ENCODE measurements around the gene GALP. TPM values are rescaled to one million over a fixed set of nuclear protein-coding genes. Genes with fewer than 3 reads are reported as not detected.

The GALP gene
- total and polyA plus RNA-seq, 10 donors, result not detected

DNA sequence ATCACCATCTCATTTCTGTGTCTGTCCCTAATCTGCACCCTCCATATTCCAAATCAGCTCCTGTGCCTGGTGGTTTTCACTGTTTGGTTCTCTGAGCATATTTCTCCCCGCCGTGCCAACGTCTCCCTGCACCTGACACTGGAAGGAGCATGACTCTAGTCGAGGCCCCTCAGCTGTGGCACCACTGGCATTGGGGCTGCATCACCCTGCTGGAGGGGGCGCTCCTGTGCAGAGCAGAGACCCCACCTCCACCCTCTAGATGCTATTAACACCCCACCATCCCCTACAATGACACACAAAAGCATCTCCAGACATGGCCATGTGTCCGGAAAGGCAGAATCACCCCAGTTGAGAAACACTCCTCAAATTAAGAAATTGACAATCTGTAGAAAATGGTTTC is 47.1 kb downstream of the GALP start:
- Histone ChIP-seq H3K27ac (no peak overlapping the region), H3K4me1 (peaks cover 0 to 1% (median under 1%) of the 10 kb centered on the region in 6 donors), H3K36me3 (peaks cover 0 to 34% (median 0%) of the 10 kb centered on the region in 6 donors), H3K27me3 (replicated peaks in 1 of 7) (peaks cover 0 to 7% (median 0%) of the 10 kb centered on the region in 7 donors), H3K4me3 (no peak overlapping the region), H3K9me3 (no peaks in the 10 kb centered on the region)
- TF ChIP-seq POLR2AphosphoS5 (IDR thresholded peaks at IDR 0.05) (no peak), POLR2A (IDR thresholded peaks at IDR 0.05) (no peak)
- TF ChIP-seq, protein P1, sequence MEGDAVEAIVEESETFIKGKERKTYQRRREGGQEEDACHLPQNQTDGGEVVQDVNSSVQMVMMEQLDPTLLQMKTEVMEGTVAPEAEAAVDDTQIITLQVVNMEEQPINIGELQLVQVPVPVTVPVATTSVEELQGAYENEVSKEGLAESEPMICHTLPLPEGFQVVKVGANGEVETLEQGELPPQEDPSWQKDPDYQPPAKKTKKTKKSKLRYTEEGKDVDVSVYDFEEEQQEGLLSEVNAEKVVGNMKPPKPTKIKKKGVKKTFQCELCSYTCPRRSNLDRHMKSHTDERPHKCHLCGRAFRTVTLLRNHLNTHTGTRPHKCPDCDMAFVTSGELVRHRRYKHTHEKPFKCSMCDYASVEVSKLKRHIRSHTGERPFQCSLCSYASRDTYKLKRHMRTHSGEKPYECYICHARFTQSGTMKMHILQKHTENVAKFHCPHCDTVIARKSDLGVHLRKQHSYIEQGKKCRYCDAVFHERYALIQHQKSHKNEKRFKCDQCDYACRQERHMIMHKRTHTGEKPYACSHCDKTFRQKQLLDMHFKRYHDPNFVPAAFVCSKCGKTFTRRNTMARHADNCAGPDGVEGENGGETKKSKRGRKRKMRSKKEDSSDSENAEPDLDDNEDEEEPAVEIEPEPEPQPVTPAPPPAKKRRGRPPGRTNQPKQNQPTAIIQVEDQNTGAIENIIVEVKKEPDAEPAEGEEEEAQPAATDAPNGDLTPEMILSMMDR (IDR thresholded peaks at IDR 0.05 in 8 of 11, conservative IDR thresholded peaks at IDR 0.05 in 3 of 11), result no peak
- intact Hi-C loops (cut with DNase I; ENCODE audit: low total_unique reads), result no loop called here
- WGBS, 5 donors, result 80 to 87% (median 84%) methylated on average over 6 of the region's 6 CpGs
- no peak for DNase-seq

DNA sequence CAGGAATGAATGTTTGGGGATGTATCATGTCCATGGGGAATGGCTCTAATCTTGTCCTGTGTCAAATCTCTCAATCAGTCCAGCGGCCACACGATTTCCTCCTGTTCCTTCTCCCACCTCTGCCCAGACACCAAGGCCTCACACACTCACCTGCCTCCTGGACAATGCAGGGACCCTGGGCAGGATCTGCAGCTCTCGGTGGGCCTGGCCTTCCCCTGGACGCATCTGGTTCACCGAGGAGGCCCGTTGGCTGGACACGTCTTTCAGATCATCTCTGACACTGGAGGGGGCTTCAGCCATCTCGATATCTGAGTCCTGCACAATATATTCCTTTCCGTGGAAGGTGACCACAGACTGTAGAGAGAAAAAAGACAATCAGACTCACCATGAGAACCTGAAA is 47.7 kb downstream of the GALP start:
- no peak overlapping the region for H3K4me3 ChIP-seq
- H3K27me3 ChIP-seq (replicated peaks in 1 of 7), result peaks cover 0 to 1% (median 0%) of the 10 kb centered on the region in 7 donors
- H3K27ac ChIP-seq, result no peak overlapping the region
- DNase-seq, result no peak
- H3K36me3 ChIP-seq, result peaks cover 0 to 34% (median 0%) of the 10 kb centered on the region in 6 donors
- H3K9me3 ChIP-seq, result no peaks in the 10 kb centered on the region
- WGBS, 5 donors, result 90 to 96% (median 93%) methylated on average over 9 of the region's 9 CpGs
- TF ChIP-seq POLR2A (IDR thresholded peaks at IDR 0.05) (no peak), POLR2AphosphoS5 (IDR thresholded peaks at IDR 0.05) (no peak)
- TF ChIP-seq, protein P1 (IDR thresholded peaks at IDR 0.05 in 8 of 11, conservative IDR thresholded peaks at IDR 0.05 in 3 of 11), result no peak
- no peaks in the 10 kb centered on the region for H3K4me1 ChIP-seq
- intact Hi-C loops (cut with DNase I; ENCODE audit: low total_unique reads), result no loop called here

Small RNA genes within 50 kb of the gene (small RNA-seq; reads per million reads assigned to genes)
- gene AC024580.2, result 0 reads per million in 4 donors

Other genes starting within 250 kb of the GALP start
- gene NLRP13, start 243.7 kb upstream of the GALP start, total RNA-seq, result not detected
- not detected for gene NLRP13, start 243.7 kb upstream of the GALP start, polyA plus RNA-seq
- not detected for gene NLRP8, start 228.2 kb upstream of the GALP start, total RNA-seq
- not detected for gene NLRP8, start 228.2 kb upstream of the GALP start, polyA plus RNA-seq
- gene NLRP5, start 189.2 kb upstream of the GALP start, total RNA-seq, result not detected
- not detected for gene NLRP5, start 189.2 kb upstream of the GALP start, polyA plus RNA-seq
- 10 to 100 TPM; 18.0 to 53.8 (median 42.8) TPM for gene ZNF787, start 54.7 kb upstream of the GALP start, total RNA-seq
- 10 to 100 TPM; 16.6 to 39.0 (median 21.1) TPM for gene ZNF787, start 54.7 kb upstream of the GALP start, polyA plus RNA-seq
- 10 to 100 TPM; 17.0 to 27.9 (median 23.1) TPM for gene ZNF444, start 34.7 kb upstream of the GALP start, total RNA-seq
- gene ZNF444, start 34.7 kb upstream of the GALP start, polyA plus RNA-seq, result 10 to 100 TPM; 17.0 to 35.1 (median 22.6) TPM
- not detected for gene ZSCAN5B, start 21.8 kb downstream of the GALP start, total RNA-seq
- gene ZSCAN5B, start 21.8 kb downstream of the GALP start, polyA plus RNA-seq, result under 1 TPM in 2 of 3 donors, not detected in 1; 0.03 to 0.11 TPM
- gene ZSCAN5C, start 26.3 kb downstream of the GALP start, total RNA-seq, result not detected
- gene ZSCAN5C, start 26.3 kb downstream of the GALP start, polyA plus RNA-seq, result not detected
- not detected for gene EDDM13, start 96.7 kb downstream of the GALP start, total RNA-seq
- gene EDDM13, start 96.7 kb downstream of the GALP start, polyA plus RNA-seq, result 1 to 10 TPM in 2 of 3 donors, under 1 TPM in 1; 0.71 to 1.2 (median 1.1) TPM
- 10 to 100 TPM in 4 of 7 donors, 1 to 10 TPM in 3; 5.6 to 18.7 (median 11.4) TPM for gene ZSCAN5A, start 138.8 kb downstream of the GALP start, total RNA-seq
- 1 to 10 TPM; 3.4 to 4.9 (median 4.4) TPM for gene ZSCAN5A, start 138.8 kb downstream of the GALP start, polyA plus RNA-seq
- 1 to 10 TPM; 3.3 to 8.1 (median 5.4) TPM for gene ZNF582, start 217.5 kb downstream of the GALP start, total RNA-seq
- 1 to 10 TPM; 2.7 to 5.2 (median 4.5) TPM for gene ZNF582, start 217.5 kb downstream of the GALP start, polyA plus RNA-seq
- 10 to 100 TPM in 2 of 7 donors, 1 to 10 TPM in 5; 4.4 to 10.6 (median 8.3) TPM for gene ZNF583, start 228.3 kb downstream of the GALP start, total RNA-seq
- gene ZNF583, start 228.3 kb downstream of the GALP start, polyA plus RNA-seq, result 1 to 10 TPM in 2 of 3 donors, under 1 TPM in 1; 0.93 to 2.7 (median 1.3) TPM

All from spleen (tissue), 11 donors.